ENCODE data around the gene RNF6.

Gene RNF6

GRCh38 chr13:26179344-26179743 is 42.8 kb downstream of the RNF6 start:
- H3K27ac ChIP-seq (ENCODE audit: insufficient read depth, low read depth, low read length, poor library complexity, severe bottlenecking) = no peak overlapping the region
- WGBS, 2 experiments = 89 to 100% methylated on average over 1 to 2 of the region's 2 CpGs
- H3K4me1 ChIP-seq (ENCODE audit: control insufficient read depth, insufficient read depth, low read length) = no peaks in the 10 kb centered on the region

DNA sequence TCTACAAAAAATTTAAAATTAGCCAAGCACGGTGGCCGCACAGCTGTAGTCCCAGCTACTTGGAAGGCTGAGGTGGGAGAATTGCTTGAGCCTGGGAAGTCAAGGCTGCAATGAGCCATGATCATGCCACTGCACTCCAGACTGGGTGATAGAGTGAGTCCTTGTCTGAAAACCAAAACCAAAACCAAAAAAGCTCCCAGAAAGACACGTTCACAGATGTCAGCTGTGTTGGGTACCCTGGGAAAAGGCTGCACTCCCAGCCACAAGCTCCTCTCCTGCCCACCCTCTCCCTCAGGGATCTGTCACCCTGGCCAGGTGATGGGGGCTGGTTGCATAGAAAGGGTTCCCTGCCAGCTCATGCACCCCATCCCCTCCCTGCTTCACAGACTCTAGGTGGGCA is 53.3 kb downstream of the RNF6 start:
- Histone ChIP-seq H3K36me3 (ENCODE audit: control insufficient read depth, insufficient read depth, low read length) (no peaks in the 10 kb centered on the region), H3K9me3 (ENCODE audit: control insufficient read depth, low read length) (no peaks in the 10 kb centered on the region), H3K27me3 (ENCODE audit: control insufficient read depth, insufficient read depth, low read length, poor library complexity, severe bottlenecking) (no peaks in the 10 kb centered on the region), H3K27ac (ENCODE audit: insufficient read depth, low read depth, low read length, poor library complexity, severe bottlenecking) (no peak overlapping the region), H3K4me1 (ENCODE audit: control insufficient read depth, insufficient read depth, low read length) (no peaks in the 10 kb centered on the region), H3K4me3 (ENCODE audit: insufficient read depth, low read depth, low read length) (no peak overlapping the region)
- WGBS, 2 experiments = 93 to 95% methylated on average over 3 of the region's 3 CpGs

More at GRCh38 chr13:26179344-26179743, 42.8 kb downstream of the RNF6 start:
- Histone ChIP-seq H3K4me3 (ENCODE audit: insufficient read depth, low read depth, low read length) (no peak overlapping the region), H3K27me3 (ENCODE audit: control insufficient read depth, insufficient read depth, low read length, poor library complexity, severe bottlenecking) (no peaks in the 10 kb centered on the region), H3K36me3 (ENCODE audit: control insufficient read depth, insufficient read depth, low read length) (no peaks in the 10 kb centered on the region), H3K9me3 (ENCODE audit: control insufficient read depth, low read length) (no peaks in the 10 kb centered on the region)

DNA sequence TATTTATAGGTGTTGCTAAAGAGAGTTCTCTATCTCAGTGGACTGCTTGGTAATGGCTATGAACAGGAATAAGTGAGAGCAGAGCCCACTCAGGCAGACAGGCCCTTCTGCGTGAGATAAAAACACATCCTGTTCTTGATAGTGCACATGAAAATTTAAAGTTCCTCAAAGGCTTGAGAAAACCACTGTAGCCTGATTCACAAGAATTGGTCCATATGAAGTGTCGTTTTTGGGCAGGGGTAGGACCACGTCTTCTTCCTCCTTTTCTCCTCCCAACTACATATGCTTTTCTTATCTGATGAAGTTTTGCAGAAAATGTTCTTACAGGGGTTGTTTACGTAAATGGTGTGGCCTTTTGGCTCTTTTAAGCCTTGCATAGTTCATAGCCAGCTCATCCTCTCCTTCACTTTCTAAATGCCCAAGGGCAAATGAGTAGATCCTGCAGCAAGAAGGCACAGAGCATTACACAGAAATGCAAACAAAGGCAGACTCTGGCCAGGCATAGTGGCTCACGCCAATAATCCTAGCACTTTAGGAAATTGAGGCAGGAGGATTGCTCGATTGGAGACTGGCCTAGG is 53.8 kb downstream of the RNF6 start:
- Histone ChIP-seq H3K27me3 (ENCODE audit: control insufficient read depth, insufficient read depth, low read length, poor library complexity, severe bottlenecking) (no peaks in the 10 kb centered on the region), H3K27ac (ENCODE audit: insufficient read depth, low read depth, low read length, poor library complexity, severe bottlenecking) (no peak overlapping the region), H3K36me3 (ENCODE audit: control insufficient read depth, insufficient read depth, low read length) (no peaks in the 10 kb centered on the region), H3K4me1 (ENCODE audit: control insufficient read depth, insufficient read depth, low read length) (no peaks in the 10 kb centered on the region), H3K9me3 (ENCODE audit: control insufficient read depth, low read length) (no peaks in the 10 kb centered on the region), H3K4me3 (ENCODE audit: insufficient read depth, low read depth, low read length) (no peak overlapping the region)
- WGBS, 2 experiments = 81 to 95% methylated on average over 6 of the region's 6 CpGs

- Histone ChIP-seq H3K4me3 (ENCODE audit: insufficient read depth, low read depth, low read length) (no peak overlapping the region), H3K4me1 (ENCODE audit: control insufficient read depth, insufficient read depth, low read length) (no peaks in the 10 kb centered on the region), H3K27me3 (ENCODE audit: control insufficient read depth, insufficient read depth, low read length, poor library complexity, severe bottlenecking) (no peaks in the 10 kb centered on the region), H3K9me3 (ENCODE audit: control insufficient read depth, low read length) (no peaks in the 10 kb centered on the region), H3K36me3 (ENCODE audit: control insufficient read depth, insufficient read depth, low read length) (no peaks in the 10 kb centered on the region), H3K27ac (ENCODE audit: insufficient read depth, low read depth, low read length, poor library complexity, severe bottlenecking) (no peak overlapping the region)
- WGBS, 2 experiments = 93 to 97% methylated on average over 3 of the region's 3 CpGs
Observed at GRCh38 chr13:26163812-26164211, 58.3 kb downstream of the RNF6 start.
